ENCODE results near the gene RHOB.
A peak's percentile ranks its signal among the peaks of the same experiment; 100 is the strongest.

The RHOB gene

GRCh38 chr2:20446917-20447436, at the start of gene RHOB:
Gene RHOB (plus strand): TSS chr2:20447074. CDS start chr2:20447466, 392 bp downstream.
- H3K4me3 ChIP-seq (ENCODE audit: low read depth, low read length) = peak within 1 kb of the TSS; percentile 44
- peak; percentile 98 for DNase-seq (ENCODE audit: low read depth)
- TF ChIP-seq POLR2A (IDR thresholded peaks at IDR 0.05; ENCODE audit: extremely low read depth, insufficient read length) (no peak), MYC (IDR thresholded peaks at IDR 0.05; ENCODE audit: low read depth, low read length) (no peak)
- TF ChIP-seq, protein P1, sequence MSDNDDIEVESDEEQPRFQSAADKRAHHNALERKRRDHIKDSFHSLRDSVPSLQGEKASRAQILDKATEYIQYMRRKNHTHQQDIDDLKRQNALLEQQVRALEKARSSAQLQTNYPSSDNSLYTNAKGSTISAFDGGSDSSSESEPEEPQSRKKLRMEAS (IDR thresholded peaks at IDR 0.05; ENCODE audit: low read depth, low read length) = no peak
- TF ChIP-seq, protein P2, sequence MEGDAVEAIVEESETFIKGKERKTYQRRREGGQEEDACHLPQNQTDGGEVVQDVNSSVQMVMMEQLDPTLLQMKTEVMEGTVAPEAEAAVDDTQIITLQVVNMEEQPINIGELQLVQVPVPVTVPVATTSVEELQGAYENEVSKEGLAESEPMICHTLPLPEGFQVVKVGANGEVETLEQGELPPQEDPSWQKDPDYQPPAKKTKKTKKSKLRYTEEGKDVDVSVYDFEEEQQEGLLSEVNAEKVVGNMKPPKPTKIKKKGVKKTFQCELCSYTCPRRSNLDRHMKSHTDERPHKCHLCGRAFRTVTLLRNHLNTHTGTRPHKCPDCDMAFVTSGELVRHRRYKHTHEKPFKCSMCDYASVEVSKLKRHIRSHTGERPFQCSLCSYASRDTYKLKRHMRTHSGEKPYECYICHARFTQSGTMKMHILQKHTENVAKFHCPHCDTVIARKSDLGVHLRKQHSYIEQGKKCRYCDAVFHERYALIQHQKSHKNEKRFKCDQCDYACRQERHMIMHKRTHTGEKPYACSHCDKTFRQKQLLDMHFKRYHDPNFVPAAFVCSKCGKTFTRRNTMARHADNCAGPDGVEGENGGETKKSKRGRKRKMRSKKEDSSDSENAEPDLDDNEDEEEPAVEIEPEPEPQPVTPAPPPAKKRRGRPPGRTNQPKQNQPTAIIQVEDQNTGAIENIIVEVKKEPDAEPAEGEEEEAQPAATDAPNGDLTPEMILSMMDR (IDR thresholded peaks at IDR 0.05; ENCODE audit: low read depth, low read length) = no peak

DNA sequence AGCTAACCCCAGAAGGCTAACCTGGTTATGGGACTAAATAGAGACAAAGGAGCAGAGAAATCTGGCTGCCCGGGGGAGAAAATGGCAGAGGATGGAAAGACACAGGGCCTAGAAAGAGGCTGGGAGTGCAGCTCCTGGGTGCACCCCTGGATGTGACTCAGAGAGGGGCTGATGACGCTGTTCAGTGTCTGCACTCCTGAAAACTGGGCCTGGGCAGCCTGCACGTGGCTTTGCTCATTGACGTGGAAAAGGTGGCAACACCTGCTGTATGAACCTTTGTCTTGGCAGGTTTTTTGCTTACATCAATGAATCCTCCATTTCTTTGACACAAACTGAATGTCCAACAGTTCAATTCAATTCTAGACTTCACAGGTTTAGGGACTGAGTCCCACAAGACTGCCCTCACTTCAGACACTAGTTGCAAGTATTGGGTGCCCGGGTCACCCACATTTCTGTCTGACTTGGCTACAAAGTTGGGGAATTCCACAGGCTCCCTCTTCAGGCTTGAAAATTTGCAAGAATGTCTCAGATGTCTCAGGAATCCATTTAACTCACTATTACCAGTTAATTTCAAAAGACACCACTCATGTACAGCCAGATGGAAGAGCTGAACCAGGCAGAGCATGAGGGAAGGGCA, 48.9 kb upstream of the RHOB start:
- no peak for DNase-seq (ENCODE audit: low read depth)
- TF ChIP-seq MYC (IDR thresholded peaks at IDR 0.05; ENCODE audit: low read depth, low read length) = no peak
- TF ChIP-seq, protein P2 (IDR thresholded peaks at IDR 0.05; ENCODE audit: low read depth, low read length) = no peak
- TF ChIP-seq, protein P1 (IDR thresholded peaks at IDR 0.05; ENCODE audit: low read depth, low read length) = no peak
- no peak for TF ChIP-seq POLR2A (IDR thresholded peaks at IDR 0.05; ENCODE audit: extremely low read depth, insufficient read length)
- H3K4me3 ChIP-seq (ENCODE audit: low read depth, low read length) = no peak overlapping the region

DNA sequence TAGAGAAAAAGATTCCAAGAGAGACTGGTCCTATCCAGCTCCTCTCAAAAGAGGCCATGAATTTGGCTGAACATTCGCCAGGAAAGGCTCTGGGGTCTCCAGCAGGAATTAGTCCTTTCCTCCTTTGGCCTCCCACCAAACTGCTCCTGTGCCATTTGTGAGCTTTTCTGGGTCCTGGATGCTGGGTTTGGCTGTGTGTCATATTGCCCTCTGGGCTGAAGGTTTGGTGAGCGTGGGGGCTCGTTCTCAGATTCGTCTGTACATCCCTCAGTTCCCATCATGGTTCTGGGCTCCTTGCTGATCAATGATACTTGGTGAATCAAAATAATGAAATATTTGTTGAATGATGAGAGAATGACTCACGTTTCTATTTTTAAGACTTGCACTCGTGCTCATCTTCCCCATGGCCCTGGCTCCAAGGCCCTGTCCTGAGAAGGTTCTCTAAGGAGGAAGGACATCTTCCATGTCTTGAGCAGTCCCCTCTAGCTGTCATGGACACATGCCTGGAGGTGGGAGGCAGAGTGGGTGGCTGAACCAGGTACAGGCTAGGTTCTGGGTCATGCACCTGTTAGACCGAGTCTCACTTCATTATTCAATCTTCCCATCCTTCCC, 47.8 kb upstream of the RHOB start:
- TF ChIP-seq, protein P2 (IDR thresholded peaks at IDR 0.05; ENCODE audit: low read depth, low read length) = no peak
- TF ChIP-seq, protein P1 (IDR thresholded peaks at IDR 0.05; ENCODE audit: low read depth, low read length) = no peak
- DNase-seq (ENCODE audit: low read depth) = no peak
- no peak overlapping the region for H3K4me3 ChIP-seq (ENCODE audit: low read depth, low read length)

- TF ChIP-seq MYC (IDR thresholded peaks at IDR 0.05; ENCODE audit: low read depth, low read length) (no peak), POLR2A (IDR thresholded peaks at IDR 0.05; ENCODE audit: extremely low read depth, insufficient read length) (no peak)
- TF ChIP-seq, protein P1 (IDR thresholded peaks at IDR 0.05; ENCODE audit: low read depth, low read length) = no peak
- TF ChIP-seq, protein P2 (IDR thresholded peaks at IDR 0.05; ENCODE audit: low read depth, low read length) = no peak
- no peak for DNase-seq (ENCODE audit: low read depth)
- H3K4me3 ChIP-seq (ENCODE audit: low read depth, low read length) = no peak overlapping the region
These were observed 46.6 kb upstream of the RHOB start for GRCh38 chr2:20400306-20400705.

GRCh38 chr2:20400787-20401488, 45.9 kb upstream of the RHOB start:
- DNase-seq (ENCODE audit: low read depth) = no peak
- TF ChIP-seq, protein P1 (IDR thresholded peaks at IDR 0.05; ENCODE audit: low read depth, low read length) = no peak
- TF ChIP-seq MYC (IDR thresholded peaks at IDR 0.05; ENCODE audit: low read depth, low read length) = no peak
- TF ChIP-seq, protein P2 (IDR thresholded peaks at IDR 0.05; ENCODE audit: low read depth, low read length) = no peak
- no peak for TF ChIP-seq POLR2A (IDR thresholded peaks at IDR 0.05; ENCODE audit: extremely low read depth, insufficient read length)
- no peak overlapping the region for H3K4me3 ChIP-seq (ENCODE audit: low read depth, low read length)
